Gastroesophageal sphincter (tissue), 4 donors: ENCODE measurements around the gene SLC23A2. TPM values are rescaled to one million over a fixed set of nuclear protein-coding genes. Genes with fewer than 3 reads are reported as not detected.

ENCODE experiments used
- ATAC-seq: fragments of 150-250 bp; one replicate; pipeline ENCODE4 v1.9.1; 2016; ENCODE audit warnings: mild to moderate bottlenecking, moderate library complexity
- H3K27ac ChIP-seq, 4 donors: fragments of 200-600 bp; sonication (generic) in 3 of 4; 1 replicate in 3 of 4; 2 replicates in 1 of 4; pipeline ENCODE4 v1.5.1; 2016 to 2019
- H3K27me3 ChIP-seq: fragments of 200-600 bp; sonication (generic); one replicate; pipeline ENCODE4 v1.5.1; 2019
- H3K36me3 ChIP-seq, 2 donors: fragments of 200-600 bp; sonication (generic); one replicate each; pipeline ENCODE4 v1.5.1; 2019; ENCODE audit warnings: control low read depth in 1 of 2
- H3K4me1 ChIP-seq, 3 donors: fragments of 200-600 bp; sonication (generic); 1 replicate in 2 of 3; 2 replicates in 1 of 3; pipeline ENCODE4 v1.5.1; 2016 to 2019; ENCODE audit warnings: control low read depth in 2 of 3
- H3K4me3 ChIP-seq, 2 donors: fragments of 200-600 bp; sonication (generic); one replicate each; pipeline ENCODE4 v1.5.1; 2019; ENCODE audit warnings: mild to moderate bottlenecking in 1 of 2, moderate library complexity in 1 of 2
- H3K9me3 ChIP-seq, 3 donors: fragments of 200-600 bp; sonication (generic); one replicate each; pipeline ENCODE4 v1.5.1; 2017 to 2019; ENCODE audit warnings: control low read depth in 2 of 3
- EP300 ChIP-seq: sonication (generic); formaldehyde crosslinking; IDR thresholded peaks from one replicate; pipeline ENCODE4 v1.6.1; 2017; ENCODE audit warnings: antibody characterized with exemption, mild to moderate bottlenecking
- POLR2A ChIP-seq, 2 donors: fragments of 450-650 bp; IDR thresholded peaks; one replicate each; pipeline ENCODE4 v1.6.1; 2017; ENCODE audit warnings: antibody characterized with exemption in 2 of 2, mild to moderate bottlenecking in 2 of 2, moderate library complexity in 1 of 2
- POLR2AphosphoS5 ChIP-seq: sonication (generic); formaldehyde crosslinking; IDR thresholded peaks from one replicate; pipeline ENCODE4 v1.6.1; 2017; ENCODE audit warnings: antibody characterized with exemption
- WGBS, 2 donors: methylation state at CpG; one replicate each; pipeline ENCODE4 v1.1.5; 2018; ENCODE audit warnings: low coverage in 1 of 2; 5-methylcytosine and 5-hydroxymethylcytosine counted together
- small RNA-seq, 4 donors: library from RNA; depleted of rRNA; stranded (forward); fragments of <200 nt; gene quantifications; one replicate each; pipeline ENCODE3, GENCODE V24; 2016
- total RNA-seq, 4 donors: library from RNA; depleted of rRNA; stranded (reverse); fragments of >200 nt; gene quantifications; one replicate each; pipeline ENCODE4 v1.1.0, GENCODE V29; 2016
- TF ChIP-seq, protein P1 (sequence below), 4 experiments: fragments of 200-600 bp in 2 of 4; fragments of 450-650 bp in 2 of 4; sonication (generic) in 1 of 4; IDR thresholded peaks; one replicate each; pipeline ENCODE4 v1.5.1; 2017 to 2019; ENCODE audit warnings: antibody characterized with exemption in 4 of 4, mild to moderate bottlenecking in 2 of 4, moderate library complexity in 2 of 4

SLC23A2 gene
- total RNA-seq, 4 donors from 2014 or later: 11.5 to 19.1 (median 15.1) TPM

- Histone ChIP-seq H3K36me3 (peaks cover 0 to 8% of the 10 kb centered on the region in 2 donors), H3K4me1 (peaks cover 0 to 76% (median 11%) of the 10 kb centered on the region in 3 donors), H3K9me3 (no peaks in the 10 kb centered on the region), H3K27ac (peak overlapping the region in 1 of 4 donors; percentile 71), H3K4me3 (no peak overlapping the region), H3K27me3 (no peaks in the 10 kb centered on the region)
- WGBS, 2 donors: no CpG with 5 or more reads among the region's 1 CpG
- no peak for TF ChIP-seq POLR2A (IDR thresholded peaks at IDR 0.05)
- TF ChIP-seq POLR2AphosphoS5: no peak
- TF ChIP-seq, protein P1, sequence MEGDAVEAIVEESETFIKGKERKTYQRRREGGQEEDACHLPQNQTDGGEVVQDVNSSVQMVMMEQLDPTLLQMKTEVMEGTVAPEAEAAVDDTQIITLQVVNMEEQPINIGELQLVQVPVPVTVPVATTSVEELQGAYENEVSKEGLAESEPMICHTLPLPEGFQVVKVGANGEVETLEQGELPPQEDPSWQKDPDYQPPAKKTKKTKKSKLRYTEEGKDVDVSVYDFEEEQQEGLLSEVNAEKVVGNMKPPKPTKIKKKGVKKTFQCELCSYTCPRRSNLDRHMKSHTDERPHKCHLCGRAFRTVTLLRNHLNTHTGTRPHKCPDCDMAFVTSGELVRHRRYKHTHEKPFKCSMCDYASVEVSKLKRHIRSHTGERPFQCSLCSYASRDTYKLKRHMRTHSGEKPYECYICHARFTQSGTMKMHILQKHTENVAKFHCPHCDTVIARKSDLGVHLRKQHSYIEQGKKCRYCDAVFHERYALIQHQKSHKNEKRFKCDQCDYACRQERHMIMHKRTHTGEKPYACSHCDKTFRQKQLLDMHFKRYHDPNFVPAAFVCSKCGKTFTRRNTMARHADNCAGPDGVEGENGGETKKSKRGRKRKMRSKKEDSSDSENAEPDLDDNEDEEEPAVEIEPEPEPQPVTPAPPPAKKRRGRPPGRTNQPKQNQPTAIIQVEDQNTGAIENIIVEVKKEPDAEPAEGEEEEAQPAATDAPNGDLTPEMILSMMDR (IDR thresholded peaks at IDR 0.05): no peak
- TF ChIP-seq EP300: no peak
- no peak for ATAC-seq
These were observed 192.4 kb downstream of the SLC23A2 start for GRCh38 chr20:4808872-4809271.

DNA sequence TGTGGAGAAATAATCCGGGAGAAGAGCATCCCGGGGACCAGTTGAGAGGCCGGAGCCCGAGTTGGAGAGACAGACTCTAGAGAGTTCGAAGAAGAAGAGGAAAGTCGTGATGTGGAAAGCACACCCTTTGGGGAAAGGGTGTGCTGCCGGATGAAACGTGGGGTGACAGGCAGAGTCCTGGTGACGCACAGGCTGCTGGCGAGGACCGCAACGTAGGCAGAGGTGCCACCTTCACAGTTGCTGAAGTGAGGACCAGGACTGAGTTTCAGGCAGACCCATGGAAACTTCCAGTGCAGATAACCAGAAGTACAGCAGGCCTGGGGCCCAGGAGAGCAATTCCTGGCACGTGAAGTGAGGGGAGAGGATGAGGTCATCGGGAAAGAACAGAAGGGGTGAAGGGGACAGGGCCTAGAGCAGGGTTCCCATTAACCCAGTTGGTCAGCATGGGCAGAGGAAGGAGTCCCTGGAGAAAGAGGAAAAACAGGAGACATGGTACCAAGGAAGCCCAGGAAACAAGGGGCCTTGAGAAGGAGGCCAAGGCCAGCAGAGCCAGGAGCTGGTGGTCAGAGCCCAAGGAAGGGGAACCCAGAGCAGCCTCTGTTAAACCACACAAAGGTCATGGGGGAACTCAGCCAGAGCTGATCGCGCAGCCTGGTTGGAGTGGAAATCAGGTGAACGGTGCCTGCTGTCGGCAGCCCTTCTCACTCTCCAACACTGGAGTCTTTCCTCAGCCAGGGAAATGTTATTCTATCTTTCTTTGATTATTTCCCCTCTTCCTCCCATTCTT, 195.5 kb downstream of the SLC23A2 start:
- peaks cover 0 to 49% (median 8%) of the 10 kb centered on the region in 3 donors for H3K4me1 ChIP-seq
- WGBS, 2 donors: 73 to 75% methylated on average over 10 to 16 of the region's 18 CpGs
- TF ChIP-seq POLR2AphosphoS5: no peak
- TF ChIP-seq, protein P1 (IDR thresholded peaks at IDR 0.05): no peak
- no peak for TF ChIP-seq POLR2A (IDR thresholded peaks at IDR 0.05)
- TF ChIP-seq EP300: no peak
- peak overlapping the region in 2 of 4 donors; percentile 8 to 27 for H3K27ac ChIP-seq
- no peak for ATAC-seq
- no peak overlapping the region for H3K4me3 ChIP-seq
- no peaks in the 10 kb centered on the region for H3K27me3 ChIP-seq
- peaks cover 0 to 29% of the 10 kb centered on the region in 2 donors for H3K36me3 ChIP-seq
- H3K9me3 ChIP-seq: no peaks in the 10 kb centered on the region

- TF ChIP-seq POLR2AphosphoS5 (no peak), EP300 (no peak), POLR2A (IDR thresholded peaks at IDR 0.05) (no peak)
- TF ChIP-seq, protein P1 (IDR thresholded peaks at IDR 0.05): no peak
- H3K27me3 ChIP-seq: no peaks in the 10 kb centered on the region
- H3K4me3 ChIP-seq: no peak overlapping the region
- no peak overlapping the region for H3K27ac ChIP-seq
- H3K36me3 ChIP-seq: peaks cover 0 to 60% of the 10 kb centered on the region in 2 donors
- H3K9me3 ChIP-seq: peaks cover 0 to 4% (median 0%) of the 10 kb centered on the region in 3 donors
- no peak for ATAC-seq
- peaks cover 0 to 17% (median 0%) of the 10 kb centered on the region in 3 donors for H3K4me1 ChIP-seq
- whole genome bisulfite sequencing, 2 donors: 70 to 93% methylated on average over 3 of the region's 3 CpGs
These were observed 198.8 kb downstream of the SLC23A2 start for GRCh38 chr20:4802527-4802926.

Small RNA genes lying within 50 kb of the gene (small RNA-seq; reads per million reads assigned to genes)
- gene AL121890.1 (0 reads per million in 4 donors), gene RF00322 (0 reads per million in 4 donors)

Other genes starting within 250 kb of the SLC23A2 start
- gene RASSF2, start 177.9 kb downstream of the SLC23A2 start, total RNA-seq: 10 to 100 TPM; 28.3 to 99.0 (median 69.1) TPM
- gene TMEM230, start 111.6 kb upstream of the SLC23A2 start, total RNA-seq: 100 to 1,000 TPM in 2 of 4 donors, 10 to 100 TPM in 2; 72.6 to 108 (median 97.8) TPM
- 10 to 100 TPM; 21.9 to 52.8 (median 39.2) TPM for gene PCNA, start 118.4 kb upstream of the SLC23A2 start, total RNA-seq
- gene CDS2, start 125.5 kb upstream of the SLC23A2 start, total RNA-seq: 100 to 1,000 TPM in 1 of 4 donors, 10 to 100 TPM in 3; 59.8 to 102 (median 73.9) TPM